GM23248 (cell line): ENCODE measurements around the gene DACH2. TPM values are rescaled to one million over a fixed set of nuclear protein-coding genes. Genes with fewer than 3 reads are reported as not detected.

Experiments
- DNase-seq: peaks from one replicate; pipeline ENCODE4 v3.0.0-alpha.2; 2015
- H2AFZ ChIP-seq: fragments of 200-600 bp; sonication (generic); 2 replicates; pipeline ENCODE4 v1.6.1; 2016; ENCODE audit warnings: antibody characterized with exemption
- H3F3A ChIP-seq: fragments of 200-600 bp; sonication (generic); 2 replicates; pipeline ENCODE4 v1.6.1; 2016; ENCODE audit warnings: mild to moderate bottlenecking, antibody characterized with exemption, mixed run types; ENCODE audit not compliant: insufficient read depth
- H3K27ac ChIP-seq: fragments of 200-600 bp; sonication (generic); 2 replicates; pipeline ENCODE4 v1.5.1; 2016; ENCODE audit warnings: mild to moderate bottlenecking
- H3K27me3 ChIP-seq: fragments of 200-600 bp; sonication (generic); replicated peaks from 2 replicates; pipeline ENCODE4 v1.6.1; 2016; ENCODE audit warnings: mild to moderate bottlenecking; ENCODE audit not compliant: insufficient read depth
- H3K36me3 ChIP-seq: fragments of 200-600 bp; sonication (generic); 2 replicates; pipeline ENCODE4 v1.6.1; 2016; ENCODE audit warnings: low read depth, mild to moderate bottlenecking
- H3K4me1 ChIP-seq: fragments of 200-600 bp; sonication (generic); 2 replicates; pipeline ENCODE4 v1.6.1; 2016; ENCODE audit warnings: mild to moderate bottlenecking; ENCODE audit not compliant: insufficient read depth
- H3K4me2 ChIP-seq: fragments of 200-600 bp; sonication (generic); one replicate; pipeline ENCODE4 v1.6.1; 2016; ENCODE audit warnings: mild to moderate bottlenecking; ENCODE audit not compliant: unreplicated experiment
- H3K4me3 ChIP-seq: fragments of 200-600 bp; sonication (generic); 2 replicates; pipeline ENCODE4 v1.5.1; 2016; ENCODE audit warnings: mild to moderate bottlenecking
- H3K79me2 ChIP-seq: fragments of 200-600 bp; sonication (generic); 2 replicates; pipeline ENCODE4 v1.6.1; 2016; ENCODE audit warnings: mild to moderate bottlenecking; ENCODE audit not compliant: insufficient read depth
- H3K9ac ChIP-seq: fragments of 200-600 bp; sonication (generic); 2 replicates; pipeline ENCODE4 v1.6.1; 2016; ENCODE audit warnings: mild to moderate bottlenecking
- H3K9me2 ChIP-seq: fragments of 200-600 bp; sonication (generic); 2 replicates; pipeline ENCODE4 v1.6.1; 2016; ENCODE audit warnings: mixed run types, mild to moderate bottlenecking, moderate library complexity; ENCODE audit not compliant: insufficient read depth
- H3K9me3 ChIP-seq: fragments of 200-600 bp; sonication (generic); one replicate; pipeline ENCODE4 v1.6.1; 2017; ENCODE audit warnings: low read depth
- H4K20me1 ChIP-seq: fragments of 200-600 bp; sonication (generic); 2 replicates; pipeline ENCODE4 v1.6.0; 2016; ENCODE audit not compliant: insufficient read depth
- EZH2 ChIP-seq: fragments of 200-600 bp; sonication (generic); IDR thresholded peaks from 2 replicates; pipeline ENCODE4 v1.6.1; 2018; ENCODE audit warnings: antibody characterized with exemption, mild to moderate bottlenecking; ENCODE audit not compliant: insufficient read depth, poor library complexity, severe bottlenecking
- EZH2phosphoT487 ChIP-seq: fragments of 200-600 bp; sonication (generic); IDR thresholded peaks from 2 replicates; pipeline ENCODE4 v1.6.1; 2018; ENCODE audit warnings: antibody characterized with exemption, moderate library complexity, mild to moderate bottlenecking, low read depth; ENCODE audit not compliant: insufficient read depth
- WGBS, 2 experiments: methylation state at CpG; one replicate each; pipeline ENCODE4 v1.1.6; 2015 to 2017; ENCODE audit warnings: low lambda C conversion rate in 2 of 2, low coverage in 1 of 2; ENCODE audit errors: missing lambda C conversion rate in 2 of 2; 5-methylcytosine and 5-hydroxymethylcytosine counted together
- in situ Hi-C: fragments of 300-500 bp; cut with MboI; formaldehyde crosslinking; loops from 2 replicates; pipeline ENCODE4 v1.15.0; 2020
- polyA plus RNA-seq: library from polyadenylated mRNA; unstranded; fragments of >200 nt; fragmentation: Nextera tagmentation; extraction: Ambion mirVana; gene quantifications from 2 replicates; pipeline ENCODE4 v1.2.1, GENCODE V29; 2016
- total RNA-seq: library from RNA; depleted of rRNA; stranded (reverse); fragments of >200 nt; shearing (Covaris generic); gene quantifications from 2 replicates; pipeline ENCODE4 v1.2.3, GENCODE V29; 2014

Gene DACH2
- total and polyA plus RNA-seq, 2 experiments from 2014 or later: not detected

GRCh38 chrX:86724277-86724676 lies 576.0 kb downstream of the DACH2 start:
- H3K27me3 ChIP-seq: no peaks in the 10 kb centered on the region
- no peak overlapping the region for H2AFZ ChIP-seq
- no peaks in the 10 kb centered on the region for H3F3A ChIP-seq
- no peaks in the 10 kb centered on the region for H3K9me3 ChIP-seq
- no peaks in the 10 kb centered on the region for H3K36me3 ChIP-seq
- no peak overlapping the region for H3K4me2 ChIP-seq
- 9 to 30% methylated on average over 3 of the region's 3 CpGs for WGBS, 2 experiments
- H3K9ac ChIP-seq: no peak overlapping the region
- DNase-seq: no peak
- TF ChIP-seq EZH2 (no peak), EZH2phosphoT487 (no peak)
- no peaks in the 10 kb centered on the region for H3K4me1 ChIP-seq
- no peaks in the 10 kb centered on the region for H3K9me2 ChIP-seq
- in situ Hi-C loops: no loop called here
- no peaks in the 10 kb centered on the region for H3K79me2 ChIP-seq
- H3K4me3 ChIP-seq: no peak overlapping the region
- H3K27ac ChIP-seq: no peak overlapping the region
- H4K20me1 ChIP-seq: no peaks in the 10 kb centered on the region

GRCh38 chrX:86747091-86747490 lies 598.8 kb downstream of the DACH2 start:
- in situ Hi-C loops: no loop called here

GRCh38 chrX:86805241-86805640 lies 657.0 kb downstream of the DACH2 start:
- Histone ChIP-seq H3K9me3 (no peaks in the 10 kb centered on the region), H3K36me3 (no peaks in the 10 kb centered on the region), H3K79me2 (no peaks in the 10 kb centered on the region), H3K4me3 (no peak overlapping the region), H3K27me3 (no peaks in the 10 kb centered on the region), H2AFZ (no peak overlapping the region), H3K27ac (no peak overlapping the region), H4K20me1 (no peaks in the 10 kb centered on the region), H3K4me1 (no peaks in the 10 kb centered on the region), H3K9ac (no peak overlapping the region), H3F3A (no peaks in the 10 kb centered on the region), H3K9me2 (no peaks in the 10 kb centered on the region), H3K4me2 (no peak overlapping the region)
- no peak for TF ChIP-seq EZH2
- TF ChIP-seq EZH2phosphoT487: no peak
- in situ Hi-C loops: no loop called here
- WGBS, 2 experiments: 0% methylated on average over 1 of the region's 2 CpGs
- DNase-seq: no peak

More at GRCh38 chrX:86747091-86747490, 598.8 kb downstream of the DACH2 start:
- no peak for TF ChIP-seq EZH2
- Histone ChIP-seq H2AFZ (no peak overlapping the region), H3K36me3 (no peaks in the 10 kb centered on the region), H3K9me2 (no peaks in the 10 kb centered on the region), H3K4me1 (no peaks in the 10 kb centered on the region), H3K9ac (no peak overlapping the region), H3K4me3 (no peak overlapping the region), H3K4me2 (no peak overlapping the region), H3K27ac (no peak overlapping the region), H3F3A (no peaks in the 10 kb centered on the region), H3K9me3 (no peaks in the 10 kb centered on the region), H3K79me2 (no peaks in the 10 kb centered on the region), H4K20me1 (no peaks in the 10 kb centered on the region), H3K27me3 (no peaks in the 10 kb centered on the region)
- DNase-seq: no peak
- 25 to 43% methylated on average over 3 of the region's 3 CpGs for WGBS, 2 experiments

- Histone ChIP-seq H3K79me2 (no peaks in the 10 kb centered on the region), H3F3A (no peaks in the 10 kb centered on the region), H3K4me1 (no peaks in the 10 kb centered on the region), H3K4me2 (no peak overlapping the region), H3K27ac (no peak overlapping the region), H4K20me1 (no peaks in the 10 kb centered on the region), H3K9me2 (no peaks in the 10 kb centered on the region), H2AFZ (no peak overlapping the region), H3K9ac (no peak overlapping the region), H3K4me3 (no peak overlapping the region), H3K27me3 (no peaks in the 10 kb centered on the region), H3K36me3 (no peaks in the 10 kb centered on the region), H3K9me3 (no peaks in the 10 kb centered on the region)
- WGBS, 2 experiments: 0 to 3% methylated on average over 2 of the region's 2 CpGs
- peak; percentile 0 for DNase-seq
- TF ChIP-seq EZH2 (no peak), EZH2phosphoT487 (no peak)
- in situ Hi-C loops: no loop called here
Measured at GRCh38 chrX:86806786-86807185, 658.5 kb downstream of the DACH2 start.

- H3K4me1 ChIP-seq: no peaks in the 10 kb centered on the region
Measured at GRCh38 chrX:86809651-86810050, 661.4 kb downstream of the DACH2 start.

More at GRCh38 chrX:86809651-86810050, 661.4 kb downstream of the DACH2 start:
- H3K4me3 ChIP-seq: no peak overlapping the region
- 0 to 8% methylated on average over 2 of the region's 2 CpGs for WGBS, 2 experiments
- no peaks in the 10 kb centered on the region for H3K79me2 ChIP-seq
- no peaks in the 10 kb centered on the region for H3K9me3 ChIP-seq
- no peak for DNase-seq
- no peaks in the 10 kb centered on the region for H3K36me3 ChIP-seq
- H3K27ac ChIP-seq: no peak overlapping the region
- no peaks in the 10 kb centered on the region for H3K9me2 ChIP-seq
- H3F3A ChIP-seq: no peaks in the 10 kb centered on the region
- H3K9ac ChIP-seq: no peak overlapping the region
- in situ Hi-C loops: no loop called here
- no peaks in the 10 kb centered on the region for H4K20me1 ChIP-seq
- H3K27me3 ChIP-seq: no peaks in the 10 kb centered on the region
- no peak for TF ChIP-seq EZH2phosphoT487
- TF ChIP-seq EZH2: no peak
- H3K4me2 ChIP-seq: no peak overlapping the region
- H2AFZ ChIP-seq: no peak overlapping the region
